HG02759 (cell line): ENCODE measurements around the gene CDC25B.

ENCODE experiments used
- ATAC-seq: cut with Tn5 transposase; IDR thresholded peaks from one replicate; pipeline ENCODE4 v1.9.1; 2021; ENCODE audit warnings: mild to moderate bottlenecking, moderate library complexity; ENCODE audit not compliant: unreplicated experiment

Gene CDC25B

DNA sequence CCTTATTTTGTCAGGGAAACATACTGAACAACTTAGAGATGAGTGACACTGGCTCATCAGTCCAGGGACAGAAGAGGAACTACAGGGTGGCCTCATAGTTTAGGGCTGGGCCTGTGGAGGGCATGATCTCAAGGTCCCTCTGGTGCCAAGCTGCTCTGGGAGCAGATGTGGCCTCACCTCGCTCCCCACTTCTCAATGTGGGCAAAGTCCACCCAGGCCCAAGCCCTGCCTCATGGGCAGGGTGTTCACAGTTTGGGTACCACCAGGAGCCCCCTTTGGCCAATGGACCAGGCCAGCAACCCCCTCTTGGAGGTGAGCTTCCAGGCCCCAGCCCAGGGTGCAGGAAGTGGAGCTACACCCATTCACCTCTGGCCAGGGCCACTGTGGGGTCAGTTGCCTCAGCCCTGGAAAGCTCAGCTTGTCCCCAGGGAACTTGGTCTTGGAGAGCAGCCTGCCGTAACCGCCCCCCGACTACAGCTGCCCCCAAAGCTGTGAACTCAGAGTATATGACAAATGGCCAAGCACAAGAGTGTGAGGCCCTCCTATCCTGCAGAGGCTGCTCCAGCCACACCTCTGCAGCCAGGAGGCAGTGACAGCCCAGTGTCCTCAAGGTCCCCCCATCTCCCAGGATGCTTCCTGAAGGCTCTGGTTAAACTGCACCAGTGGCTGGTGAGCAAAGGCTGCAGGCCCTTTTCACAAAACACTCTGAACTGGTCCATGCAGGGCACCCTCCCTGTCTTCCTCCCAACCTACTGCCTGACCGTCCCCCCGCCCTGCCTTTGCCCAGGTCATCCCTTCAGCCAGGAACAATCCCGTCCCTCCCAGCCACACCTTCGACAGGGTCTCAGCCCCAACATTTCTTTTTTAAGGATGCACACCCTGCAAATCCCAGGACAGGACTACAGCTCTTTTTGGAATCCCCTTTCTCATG is 32.2 kb upstream of the CDC25B start:
- no peak for ATAC-seq

DNA sequence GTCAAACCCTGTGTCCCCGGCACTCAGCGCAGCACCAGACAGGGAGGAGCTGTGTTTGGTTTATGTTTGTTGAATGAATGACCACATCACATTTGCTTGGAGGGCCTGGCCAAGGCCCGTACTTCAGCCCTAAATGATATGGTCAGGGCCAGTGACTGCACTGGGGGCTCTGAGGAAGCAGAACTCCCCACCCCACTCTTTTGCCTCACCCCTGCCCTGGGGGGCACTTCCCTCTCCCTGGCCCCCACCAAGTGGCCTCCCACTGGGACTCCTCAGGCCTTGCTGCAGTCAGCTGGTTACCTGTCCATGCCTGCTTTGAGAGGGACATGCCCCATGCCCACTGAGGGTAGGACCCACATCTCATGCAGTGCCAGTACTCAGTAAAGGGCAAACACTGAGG is 31.5 kb upstream of the CDC25B start:
- no peak for ATAC-seq

DNA sequence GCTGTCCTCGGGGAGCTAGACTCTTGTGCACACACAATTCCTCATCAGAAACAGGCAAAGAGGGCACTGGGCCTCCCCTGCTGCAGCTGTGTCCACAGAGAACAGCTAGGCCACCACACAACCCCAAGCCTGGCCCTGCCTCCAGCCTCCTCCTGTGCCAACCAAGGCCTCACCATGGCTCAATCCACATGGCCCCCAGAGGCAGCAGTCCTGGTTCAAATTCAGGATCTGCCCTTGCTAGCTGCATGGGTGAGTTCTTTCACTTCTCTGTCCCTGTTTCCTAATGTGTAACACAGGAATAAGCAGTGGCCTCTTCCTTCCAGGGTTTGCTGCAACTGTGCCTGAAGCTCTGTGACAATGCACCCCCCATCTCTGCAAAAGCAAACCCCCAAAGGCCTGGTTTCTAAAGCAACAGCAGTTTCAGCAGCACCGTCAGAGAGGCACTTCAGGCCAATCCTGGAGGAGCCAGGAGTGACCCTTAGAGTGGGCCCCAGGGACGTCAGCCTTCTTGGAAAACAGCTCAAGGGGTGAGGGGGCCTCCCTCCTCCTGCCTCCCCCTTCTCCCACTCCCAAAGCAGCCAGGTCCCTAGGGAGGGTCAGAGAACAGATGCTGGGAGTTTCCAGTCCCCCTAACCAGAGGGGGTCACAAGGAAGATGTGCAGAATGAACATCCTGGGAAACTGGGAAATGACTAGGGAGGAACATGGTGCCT is 30.8 kb upstream of the CDC25B start:
- ATAC-seq: no peak

DNA sequence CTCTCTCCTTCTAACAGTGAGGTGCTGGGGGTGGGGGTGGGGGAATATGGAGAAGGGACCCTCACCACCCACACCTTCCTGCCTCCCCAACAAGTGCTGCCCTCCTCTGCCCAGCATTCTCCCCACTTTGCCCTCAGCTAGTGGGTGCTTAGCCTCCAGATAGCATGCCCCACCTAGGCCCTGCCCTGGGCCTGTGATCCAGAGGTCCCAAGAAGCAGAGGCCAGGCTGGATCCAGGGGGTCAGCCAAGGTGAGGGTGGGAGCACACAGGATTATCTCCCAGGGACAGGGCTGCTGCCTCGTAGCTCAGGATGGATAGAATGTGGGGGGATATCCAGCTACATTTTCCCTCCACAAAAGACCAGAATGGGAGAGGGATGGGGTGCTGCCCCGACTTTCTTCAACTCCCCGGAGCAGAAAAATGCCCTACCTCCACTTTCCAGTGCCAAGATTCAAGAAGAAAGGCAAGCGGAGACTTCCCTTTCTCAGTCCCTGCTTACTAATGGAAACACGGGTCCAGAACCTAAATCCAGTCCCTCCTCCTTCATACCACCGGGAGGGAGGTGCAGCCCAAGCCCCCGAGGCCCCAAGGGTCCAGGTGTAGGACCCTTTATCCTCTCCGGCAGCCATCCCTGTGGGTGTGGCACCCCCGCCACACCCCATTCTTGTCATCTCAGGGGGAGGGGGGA is 29.5 kb upstream of the CDC25B start:
- ATAC-seq: no peak

DNA sequence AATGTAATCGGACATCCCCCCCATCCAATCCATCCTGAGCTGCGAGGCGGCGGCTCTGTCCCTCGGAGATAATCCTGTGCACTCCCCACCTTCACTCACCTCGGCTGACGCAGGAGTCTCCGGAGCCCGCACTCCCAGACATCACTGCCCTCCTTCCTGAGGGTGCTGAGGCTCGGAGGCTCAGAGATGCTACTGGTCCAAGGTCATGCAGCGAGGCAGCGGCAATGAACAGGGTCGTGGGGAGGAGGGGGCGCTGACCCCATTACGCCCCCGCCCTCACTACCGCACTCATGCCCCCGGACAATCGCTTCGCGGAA is 29.0 kb upstream of the CDC25B start:
- ATAC-seq: no peak

DNA sequence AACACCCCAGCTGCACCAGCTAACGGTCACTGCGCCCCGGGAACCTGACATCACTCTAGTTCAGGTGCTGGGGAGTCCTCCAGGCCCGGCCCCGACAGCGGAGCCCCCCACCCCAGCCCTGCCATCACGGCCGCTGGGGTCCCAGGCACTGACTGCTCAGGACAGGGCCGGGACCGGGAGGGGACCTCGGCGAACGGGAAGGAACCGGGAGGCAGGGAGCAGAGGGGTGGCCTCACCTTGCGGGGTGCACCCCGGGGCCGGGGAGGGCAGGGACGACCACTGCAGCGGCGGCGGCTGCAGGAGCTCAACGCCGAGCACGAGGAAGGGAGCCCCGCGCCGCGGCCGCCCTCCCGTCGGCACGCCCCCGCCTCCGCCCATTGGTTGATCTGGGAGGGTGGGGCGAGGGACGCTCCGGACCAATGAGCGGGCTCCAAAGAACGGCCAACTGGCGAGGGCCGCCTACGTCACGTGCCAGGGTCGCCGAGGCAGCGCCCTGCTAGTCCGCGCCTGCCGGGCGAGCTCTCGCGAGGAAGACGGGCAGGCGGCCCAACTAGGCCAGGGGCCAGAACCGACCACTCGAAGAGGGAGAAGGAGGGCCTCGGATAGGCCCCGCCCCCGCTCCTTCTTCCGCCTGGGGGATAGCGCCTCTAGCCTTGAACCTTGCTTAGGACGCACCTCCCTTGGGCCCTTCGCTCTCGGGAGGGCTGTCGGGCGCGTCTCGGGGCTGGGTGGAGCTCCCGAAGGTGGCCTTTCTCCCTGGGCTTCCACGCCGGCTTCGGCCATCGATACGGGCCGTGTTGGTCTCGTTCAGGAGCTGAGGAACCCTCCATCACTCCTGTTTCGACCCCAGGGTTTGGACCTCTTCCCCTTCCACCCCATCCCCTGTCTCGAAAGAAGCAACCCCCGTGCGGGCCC is 28.4 kb upstream of the CDC25B start, which contains the start of gene ADISSP:
Gene ADISSP, minus strand, starts transcription at position 327 of the 915 bp plus-strand sequence. CDS start 7,653 bp downstream, outside the sequence.
- ATAC-seq: peak; percentile 93

DNA sequence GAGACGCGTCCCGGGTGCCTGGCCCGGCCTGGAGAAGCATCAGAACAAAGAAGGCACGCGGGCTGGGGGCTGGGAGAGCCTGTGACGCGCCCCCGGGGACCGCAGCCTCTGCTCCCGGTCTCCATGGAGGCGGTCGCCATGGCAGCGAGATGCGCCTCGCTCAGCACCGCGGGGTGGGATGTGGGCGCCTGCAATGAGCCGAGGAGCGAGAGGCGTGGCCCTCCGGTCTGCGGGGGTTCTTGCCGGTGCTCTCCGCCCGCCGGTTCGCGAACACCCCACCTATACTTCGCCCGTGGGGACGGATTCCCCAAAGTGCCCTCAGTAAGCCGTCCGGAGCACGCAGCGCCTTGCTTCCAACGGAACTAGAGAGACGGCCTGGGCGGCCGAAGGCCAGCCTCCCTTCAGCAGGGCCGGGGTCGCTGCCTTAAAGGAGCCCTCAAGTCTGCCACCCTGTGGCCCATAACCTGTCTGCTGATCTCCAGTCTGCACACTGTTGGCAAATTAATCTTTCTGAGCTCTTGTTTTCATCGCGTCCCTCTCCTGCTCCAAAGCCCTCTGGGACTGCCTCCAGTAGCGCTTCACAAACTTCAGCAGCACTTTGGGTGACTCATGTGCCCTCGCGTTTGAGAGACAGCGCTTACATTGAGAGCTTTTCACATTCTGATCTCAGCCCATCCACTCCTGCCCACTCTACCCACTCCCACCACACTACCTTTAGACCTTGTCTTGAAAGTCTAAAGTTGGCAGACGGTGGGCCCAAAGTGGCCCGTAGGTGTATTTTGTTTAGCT is 27.6 kb upstream of the CDC25B start:
- ATAC-seq: peak; percentile 30

DNA sequence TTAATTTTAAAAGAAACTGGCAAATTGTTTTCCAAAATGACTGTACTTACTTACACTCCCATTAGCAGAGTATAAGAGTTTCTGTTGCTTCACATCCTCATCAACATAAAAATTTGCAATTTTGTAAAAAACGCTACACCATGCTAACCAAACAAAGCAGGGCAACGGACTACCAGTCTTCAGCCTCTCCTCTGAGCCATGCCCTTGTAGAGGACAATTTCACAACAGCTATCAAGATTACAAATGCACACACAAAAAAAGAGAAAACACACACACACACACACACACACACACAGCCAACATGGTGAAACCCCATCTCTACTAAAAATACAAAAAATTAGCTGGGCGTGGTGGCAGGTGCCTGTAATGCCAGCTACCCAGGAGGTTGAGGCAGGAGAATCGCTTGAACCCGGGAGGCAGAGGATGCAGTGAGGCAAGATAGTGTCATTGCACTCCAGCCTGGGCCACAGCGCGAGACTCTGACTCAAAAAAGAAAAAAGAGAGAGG is 24.5 kb upstream of the CDC25B start:
- no peak for ATAC-seq

DNA sequence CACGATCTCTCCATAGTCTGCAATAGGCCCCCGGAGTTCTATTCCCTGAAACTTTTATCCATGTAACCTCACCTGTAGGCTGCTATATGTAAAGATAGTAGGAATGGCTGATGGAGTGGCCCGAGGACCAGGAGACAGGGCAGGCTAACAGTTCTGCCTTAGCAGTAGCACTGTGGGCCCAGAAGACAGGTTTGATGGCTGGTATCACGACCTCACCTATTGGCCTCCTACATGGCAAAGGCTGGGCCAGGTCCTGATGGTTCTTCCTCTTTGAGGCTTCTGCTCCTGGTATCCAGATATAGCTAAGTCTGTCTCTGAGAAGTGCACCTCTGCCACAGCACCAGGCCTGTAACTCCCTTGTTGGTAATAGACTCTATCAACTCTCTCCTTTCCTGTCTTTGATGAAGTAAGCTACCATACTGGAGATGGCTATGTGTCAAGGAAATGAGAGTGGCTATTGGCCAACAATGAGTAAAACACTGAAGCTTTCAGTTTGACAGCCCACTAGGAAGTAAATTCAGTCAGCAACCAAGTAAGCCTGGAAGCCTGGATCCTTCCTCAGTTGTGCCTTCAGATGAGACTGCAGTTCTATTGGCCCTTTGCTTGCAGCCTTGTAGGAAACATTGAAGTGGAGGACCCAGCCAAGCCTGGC is 20.5 kb upstream of the CDC25B start:
- no peak for ATAC-seq

DNA sequence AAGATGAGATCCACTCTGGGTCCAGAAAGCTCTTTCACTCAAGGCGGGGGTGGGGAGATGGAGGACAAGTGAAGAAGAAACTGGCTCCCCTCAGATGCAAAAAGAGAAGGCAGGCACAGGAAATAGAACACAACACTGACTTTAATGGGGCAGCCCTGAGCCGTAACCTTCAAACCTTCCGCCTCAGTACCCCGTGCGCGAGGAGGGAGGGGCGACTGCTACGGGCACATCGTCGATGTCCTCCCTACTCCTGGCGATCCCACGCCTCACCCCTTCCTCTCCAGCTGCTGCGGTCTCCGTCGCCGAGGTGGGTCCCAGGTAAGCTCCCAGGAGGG is 18.8 kb upstream of the CDC25B start:
- no peak for ATAC-seq

DNA sequence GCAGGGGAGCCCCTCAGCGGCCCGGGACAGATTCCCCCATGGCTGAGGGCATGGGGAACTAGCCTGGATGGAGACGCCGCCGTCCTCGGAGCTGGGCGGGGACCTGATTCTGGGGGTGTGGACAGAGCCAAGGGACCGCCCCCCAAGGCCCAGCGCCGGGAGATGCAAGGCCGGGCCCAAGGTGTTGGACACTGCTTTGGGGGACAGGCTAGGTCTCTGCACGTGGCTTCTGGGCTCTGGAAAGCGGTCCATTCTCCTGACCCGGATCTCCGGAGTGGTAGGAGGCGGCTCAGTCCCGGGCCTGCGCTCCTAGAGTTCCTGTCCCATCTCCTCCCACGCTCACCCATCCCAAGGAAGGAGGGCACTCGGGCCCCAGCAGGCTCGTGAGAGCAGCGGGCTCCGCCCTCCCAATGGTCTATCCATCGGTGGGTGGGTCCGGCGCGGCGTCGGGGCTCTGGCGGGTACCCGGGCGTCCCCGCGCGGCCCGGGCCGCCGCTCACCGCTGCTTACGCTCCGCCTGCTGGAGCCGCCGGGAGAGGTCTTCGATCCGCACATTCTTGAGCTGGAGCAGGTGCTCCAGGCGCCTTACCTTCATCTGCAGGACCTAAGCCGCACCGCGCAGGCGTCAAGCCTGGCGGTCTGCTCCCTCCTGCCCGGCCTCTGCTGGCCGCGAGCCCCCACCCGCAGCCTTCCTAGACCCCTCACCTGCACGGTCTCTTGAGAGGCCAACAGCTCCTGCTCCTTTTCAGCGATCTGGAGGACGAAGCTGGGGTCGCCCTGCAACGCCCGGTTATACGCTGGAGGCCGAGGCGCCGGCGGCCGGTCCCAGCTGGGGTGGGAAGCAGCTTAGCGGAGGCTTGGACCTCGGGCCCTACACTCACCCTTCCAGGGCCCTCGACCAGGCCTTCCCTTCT is 18.1 kb upstream of the CDC25B start:
- no peak for ATAC-seq

DNA sequence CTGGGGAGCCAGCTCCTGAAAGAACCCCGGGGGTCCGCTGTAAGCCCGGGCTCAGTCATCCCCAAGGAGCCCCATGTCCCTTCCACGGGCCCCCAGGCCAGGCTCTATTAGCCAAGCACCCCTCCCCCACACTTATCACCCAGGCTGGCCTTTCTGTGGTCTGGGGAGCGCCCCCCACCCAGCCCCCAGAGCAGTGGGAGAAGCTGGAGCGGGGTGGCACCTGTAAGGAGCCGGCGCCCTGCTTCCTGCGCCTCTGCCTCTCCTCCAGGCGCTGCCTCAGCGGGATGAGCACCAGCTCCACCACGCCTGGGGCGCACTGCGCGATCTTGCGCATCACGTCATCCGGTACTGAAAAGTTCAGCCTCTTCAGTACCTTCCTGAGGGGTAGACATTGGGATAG is 17.1 kb upstream of the CDC25B start:
- ATAC-seq: no peak

DNA sequence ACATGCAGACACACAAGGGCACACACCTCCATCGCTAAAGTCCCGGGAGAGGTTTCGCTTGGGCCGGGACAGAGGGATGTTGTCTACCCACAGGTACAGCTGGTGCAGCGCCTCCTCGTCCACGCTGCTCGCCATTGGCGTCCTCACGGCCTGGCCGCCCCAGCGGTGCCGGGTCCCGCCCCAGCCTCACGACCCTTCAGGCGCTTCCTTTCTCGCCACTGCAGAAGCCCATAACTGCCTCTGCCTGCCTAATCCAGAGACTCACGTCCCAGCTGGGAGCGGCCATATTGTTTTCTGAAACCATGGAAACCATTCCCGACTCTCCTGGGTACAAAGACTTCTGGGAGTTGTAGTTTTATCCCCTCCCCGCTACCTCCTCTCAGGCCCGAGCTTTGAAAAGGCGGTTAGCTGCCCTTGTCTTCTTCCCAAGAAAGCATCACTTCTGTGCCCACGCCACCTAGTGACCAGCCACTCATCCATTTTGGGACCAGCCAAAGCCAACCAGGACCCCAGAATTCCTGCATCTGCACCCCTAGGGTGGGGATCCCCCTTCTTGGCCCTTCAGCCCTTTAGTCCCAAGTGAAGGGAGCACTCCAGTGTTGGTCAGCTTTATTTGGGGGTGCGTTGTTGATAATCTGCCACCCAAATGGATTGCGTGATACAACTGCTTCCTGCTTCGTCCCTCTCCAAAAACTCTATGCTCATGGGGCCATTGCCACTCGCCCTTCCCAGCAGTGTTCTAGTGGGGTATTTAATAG is 14.8 kb upstream of the CDC25B start, which contains the start of gene SPEF1:
Gene SPEF1, minus strand, starts transcription at position 296 of the 758 bp plus-strand sequence. Its CDS starts 161 bp downstream, at position 135.
- peak; percentile 64 for ATAC-seq

DNA sequence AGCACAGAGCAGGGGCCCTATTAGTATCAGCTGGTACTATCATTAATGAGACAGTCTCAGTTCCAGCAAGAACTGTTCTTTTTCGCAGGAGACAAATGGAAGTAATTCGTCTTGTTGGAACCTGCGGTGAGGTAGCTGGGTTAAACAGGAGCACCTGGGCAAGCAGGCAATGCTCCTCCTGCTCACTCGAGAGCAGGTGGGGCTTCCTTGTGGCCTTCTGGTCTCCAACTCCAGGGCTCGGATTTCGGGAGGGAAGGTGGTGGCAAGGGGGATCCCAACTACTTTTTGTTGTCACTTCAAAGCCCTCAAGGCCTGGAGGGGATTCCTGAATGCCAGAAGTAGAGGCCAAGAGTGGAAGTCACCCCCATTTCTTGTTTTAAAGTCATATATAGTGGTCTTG is 13.5 kb upstream of the CDC25B start:
- ATAC-seq: no peak

DNA sequence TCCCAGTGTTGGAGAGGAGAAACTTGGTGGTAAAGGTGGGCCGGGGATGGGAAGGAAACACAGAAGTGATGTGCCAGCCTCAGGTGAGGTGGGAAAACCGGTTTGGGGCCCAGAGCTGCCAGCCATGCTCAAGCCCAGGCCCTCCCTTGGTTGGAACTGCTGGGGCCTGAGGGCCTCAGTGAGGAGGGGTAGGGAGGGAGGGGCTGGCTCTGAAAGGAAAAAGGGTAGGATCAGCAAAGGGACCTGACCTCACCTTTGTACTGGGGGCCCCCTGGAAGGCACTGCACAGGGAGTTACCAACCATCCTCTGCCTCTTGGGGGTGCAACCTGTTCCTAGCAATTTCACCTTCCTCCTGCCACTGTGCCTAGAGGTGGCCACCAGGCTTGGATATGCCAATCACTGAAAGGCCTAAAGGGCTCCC is 13.0 kb upstream of the CDC25B start:
- no peak for ATAC-seq

DNA sequence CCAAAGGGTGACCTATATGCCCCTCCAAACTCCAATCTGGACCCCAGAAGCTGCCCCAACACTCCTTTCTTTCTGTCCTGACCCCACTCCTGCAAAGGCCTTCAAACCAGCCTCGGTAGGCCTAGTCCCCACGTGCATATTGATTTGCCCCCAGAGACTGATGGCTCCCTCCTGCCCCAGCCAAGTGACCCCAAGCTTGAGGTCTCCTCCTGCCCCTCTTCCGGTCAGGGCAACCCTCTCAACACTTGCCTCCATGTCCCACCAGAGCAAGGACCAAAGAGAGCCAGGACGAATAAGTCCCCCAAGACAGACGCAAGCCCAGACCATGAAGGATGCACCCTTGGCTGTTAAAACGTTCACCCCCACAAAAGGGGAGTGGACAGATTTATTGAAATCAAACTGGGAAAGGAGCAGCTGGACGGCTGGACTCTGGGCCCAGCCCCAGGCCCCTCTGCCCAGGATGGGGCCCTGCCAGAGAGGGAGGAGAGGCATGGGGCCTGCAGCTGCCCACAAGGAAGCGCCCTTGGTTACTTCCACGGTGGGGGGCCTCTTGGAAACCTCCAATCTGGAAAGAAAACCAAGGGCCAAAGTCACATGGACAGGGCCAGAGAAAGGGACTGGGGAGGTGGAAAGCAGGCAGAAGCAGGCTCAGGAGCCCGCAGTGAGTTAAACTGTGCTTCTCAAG is 12.5 kb upstream of the CDC25B start:
- no peak for ATAC-seq
